HG02870 (cell line): Measurements from ENCODE around the gene CELSR1.

Experiments used
- ATAC-seq: cut with Tn5 transposase; IDR thresholded peaks from one replicate; pipeline ENCODE4 v1.9.1; 2021; ENCODE audit warnings: mild to moderate bottlenecking, moderate library complexity; ENCODE audit not compliant: unreplicated experiment

Gene CELSR1

GRCh38 chr22:46388647-46389046 is 148.8 kb downstream of the CELSR1 start:
- ATAC-seq: no peak

- no peak for ATAC-seq
These were observed 149.7 kb downstream of the CELSR1 start for GRCh38 chr22:46387748-46388147.

- ATAC-seq: no peak
These were observed 151.1 kb downstream of the CELSR1 start for GRCh38 chr22:46386312-46386711.

- no peak for ATAC-seq
These were observed 154.9 kb downstream of the CELSR1 start for GRCh38 chr22:46382524-46382923.

- ATAC-seq: no peak
These were observed 155.7 kb downstream of the CELSR1 start for GRCh38 chr22:46381731-46382130.

GRCh38 chr22:46381142-46381541 is 156.3 kb downstream of the CELSR1 start:
- no peak for ATAC-seq

- no peak for ATAC-seq
These were observed 156.8 kb downstream of the CELSR1 start for GRCh38 chr22:46380581-46380980.

- no peak for ATAC-seq
These were observed 157.4 kb downstream of the CELSR1 start for GRCh38 chr22:46380069-46380468.

- no peak for ATAC-seq
These were observed 158.1 kb downstream of the CELSR1 start for GRCh38 chr22:46379066-46379930.

GRCh38 chr22:46378426-46379065 is 158.9 kb downstream of the CELSR1 start:
- no peak for ATAC-seq

- no peak for ATAC-seq
These were observed 159.6 kb downstream of the CELSR1 start for GRCh38 chr22:46377525-46378425.

GRCh38 chr22:46376908-46377524 is 160.4 kb downstream of the CELSR1 start:
- no peak for ATAC-seq

GRCh38 chr22:46376111-46376510 is 161.3 kb downstream of the CELSR1 start:
- no peak for ATAC-seq

GRCh38 chr22:46374663-46375474 is 162.6 kb downstream of the CELSR1 start:
- ATAC-seq: no peak

- no peak for ATAC-seq
These were observed 163.3 kb downstream of the CELSR1 start for GRCh38 chr22:46373921-46374662.

GRCh38 chr22:46373159-46373558 is 164.3 kb downstream of the CELSR1 start:
- no peak for ATAC-seq

- no peak for ATAC-seq
These were observed 164.7 kb downstream of the CELSR1 start for GRCh38 chr22:46372686-46373085.

GRCh38 chr22:46371623-46372226 is 165.7 kb downstream of the CELSR1 start:
- no peak for ATAC-seq
